Activated naive CD4-positive, alpha-beta T cell treated with anti-CD3 and anti-CD28 coated beads, Interleukin-2, amount 50 U/mL, for 24 hours (primary cell): ENCODE results near the gene TBC1D1.
A peak's percentile ranks its signal among the peaks of the same experiment; 100 is the strongest.

ENCODE experiments used
- H3K27ac Mint-ChIP-seq: one replicate; pipeline ENCODE4 v1.8.0; 2021; ENCODE audit warnings: mild to moderate bottlenecking, mixed read lengths
- H3K27me3 Mint-ChIP-seq: one replicate; pipeline ENCODE4 v1.8.0; 2021; ENCODE audit warnings: mixed read lengths
- H3K36me3 Mint-ChIP-seq: one replicate; pipeline ENCODE4 v1.8.0; 2021; ENCODE audit warnings: mixed read lengths
- H3K4me1 Mint-ChIP-seq: one replicate; pipeline ENCODE4 v1.8.0; 2021; ENCODE audit warnings: mixed read lengths
- H3K4me3 Mint-ChIP-seq: one replicate; pipeline ENCODE4 v1.8.0; 2021; ENCODE audit warnings: mild to moderate bottlenecking, mixed read lengths
- H3K9me3 Mint-ChIP-seq: one replicate; pipeline ENCODE4 v1.8.0; 2021; ENCODE audit warnings: mixed read lengths

TBC1D1 gene

DNA sequence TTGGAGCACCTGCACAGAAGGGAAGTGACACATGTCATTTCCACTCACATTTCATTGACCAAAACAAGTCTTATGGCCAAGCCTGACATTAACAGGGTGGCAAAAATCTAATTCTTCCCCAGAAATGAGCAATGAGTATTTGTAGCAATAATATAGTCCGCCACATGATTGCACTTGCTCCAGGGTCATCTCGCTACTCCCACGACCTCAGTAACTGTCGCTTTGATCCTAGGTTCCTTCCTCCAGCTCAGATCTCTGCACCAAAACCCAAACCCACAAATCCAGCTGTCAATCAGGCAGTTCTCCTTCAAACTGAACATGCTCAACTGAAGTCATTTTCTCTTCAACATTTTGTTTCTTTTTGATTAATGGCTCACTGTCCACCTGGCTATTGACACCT, 44.1 kb downstream of the TBC1D1 start:
- Mint-ChIP-seq H3K36me3 (peaks cover 16% of the 10 kb centered on the region), H3K9me3 (no peaks in the 10 kb centered on the region), H3K4me3 (no peak overlapping the region), H3K4me1 (peaks cover 4% of the 10 kb centered on the region), H3K27ac (no peak overlapping the region), H3K27me3 (no peaks in the 10 kb centered on the region)

DNA sequence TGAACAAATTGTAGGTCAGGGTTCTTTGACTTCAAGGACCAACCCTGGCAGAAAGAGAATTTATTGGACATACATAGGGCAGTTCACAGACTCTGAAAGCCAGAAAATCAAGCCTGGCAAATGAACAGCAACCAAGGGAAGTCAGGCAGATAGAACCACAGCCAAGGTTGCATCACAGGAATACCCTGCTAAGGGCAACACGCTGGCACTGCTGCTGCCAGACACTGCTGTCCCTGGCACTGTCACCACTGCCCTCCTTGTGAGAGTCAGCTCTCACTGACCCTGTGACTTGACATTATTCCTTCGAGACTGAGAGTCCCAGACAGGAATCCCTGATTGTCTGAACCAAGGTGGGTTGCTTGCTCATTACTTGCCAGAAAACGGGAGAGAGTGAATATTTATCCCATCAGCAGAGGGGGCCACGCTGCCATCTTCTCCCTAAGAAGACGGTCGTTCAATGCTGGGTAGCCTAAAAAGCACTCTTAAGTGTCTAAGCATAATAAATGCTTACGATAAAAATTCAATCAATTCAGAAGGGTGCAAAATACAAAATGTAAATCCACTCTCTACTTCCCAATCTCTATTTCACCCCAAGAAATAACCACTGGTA, 46.1 kb downstream of the TBC1D1 start:
- Mint-ChIP-seq H3K36me3 (peaks cover 15% of the 10 kb centered on the region), H3K27me3 (no peaks in the 10 kb centered on the region), H3K4me3 (no peak overlapping the region), H3K4me1 (peaks cover 22% of the 10 kb centered on the region), H3K9me3 (no peaks in the 10 kb centered on the region), H3K27ac (no peak overlapping the region)

DNA sequence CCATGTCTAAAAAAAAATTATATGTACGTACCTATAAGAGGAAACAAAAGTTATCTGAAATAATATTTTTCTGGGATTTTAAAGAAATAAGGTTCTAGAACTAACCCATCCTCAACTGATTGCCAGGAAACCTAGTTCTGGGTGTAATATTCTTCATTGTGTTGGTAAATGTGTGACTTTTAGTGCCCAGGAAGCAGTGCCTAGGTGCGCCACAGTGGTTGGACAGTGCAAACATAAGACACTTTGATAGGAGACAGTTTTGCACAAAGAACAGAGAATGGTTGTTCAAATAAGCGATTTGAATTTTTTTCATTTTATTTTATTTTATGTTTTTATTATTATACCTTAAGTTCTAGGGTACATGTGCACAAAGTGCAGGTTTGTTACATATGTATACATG, 47.3 kb downstream of the TBC1D1 start:
- Mint-ChIP-seq H3K4me1 (peaks cover 26% of the 10 kb centered on the region), H3K36me3 (peaks cover 15% of the 10 kb centered on the region), H3K9me3 (no peaks in the 10 kb centered on the region), H3K4me3 (no peak overlapping the region), H3K27ac (no peak overlapping the region), H3K27me3 (no peaks in the 10 kb centered on the region)

DNA sequence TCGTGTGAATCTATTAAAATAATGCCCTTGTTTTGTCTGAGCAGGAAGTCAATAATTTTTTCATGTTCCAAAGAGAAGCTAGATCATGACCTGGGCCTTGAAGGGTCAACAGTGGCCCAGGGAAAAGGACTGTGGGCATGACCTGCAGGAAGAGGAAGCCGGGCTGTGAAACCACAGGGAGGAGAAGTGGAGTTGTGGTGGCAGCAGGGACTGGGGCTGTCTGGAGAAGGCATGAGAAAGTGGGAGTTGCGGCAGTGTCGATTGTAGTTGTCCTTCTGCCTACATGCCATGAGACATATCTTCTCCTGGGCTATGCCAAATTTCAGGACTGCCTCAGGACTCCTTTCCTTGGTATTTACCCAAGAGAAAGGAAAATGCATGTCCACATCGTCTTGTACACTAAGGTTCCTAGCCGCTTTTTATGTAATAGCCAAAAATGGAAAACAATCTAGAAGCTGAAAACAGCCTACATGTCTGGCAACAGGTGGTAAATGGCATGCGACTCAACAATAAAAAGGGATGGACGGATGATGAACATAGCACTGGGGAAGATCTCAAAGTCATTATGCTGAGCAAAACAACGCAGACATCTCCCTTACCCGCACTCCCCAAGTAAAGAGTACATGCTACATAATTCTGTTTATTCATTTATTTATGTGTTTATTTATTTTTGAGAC, 55.8 kb downstream of the TBC1D1 start:
- Mint-ChIP-seq H3K36me3 (peaks cover 14% of the 10 kb centered on the region), H3K27me3 (no peaks in the 10 kb centered on the region), H3K9me3 (no peaks in the 10 kb centered on the region), H3K4me1 (peaks cover 50% of the 10 kb centered on the region), H3K27ac (peak overlapping the region; percentile 20), H3K4me3 (no peak overlapping the region)

DNA sequence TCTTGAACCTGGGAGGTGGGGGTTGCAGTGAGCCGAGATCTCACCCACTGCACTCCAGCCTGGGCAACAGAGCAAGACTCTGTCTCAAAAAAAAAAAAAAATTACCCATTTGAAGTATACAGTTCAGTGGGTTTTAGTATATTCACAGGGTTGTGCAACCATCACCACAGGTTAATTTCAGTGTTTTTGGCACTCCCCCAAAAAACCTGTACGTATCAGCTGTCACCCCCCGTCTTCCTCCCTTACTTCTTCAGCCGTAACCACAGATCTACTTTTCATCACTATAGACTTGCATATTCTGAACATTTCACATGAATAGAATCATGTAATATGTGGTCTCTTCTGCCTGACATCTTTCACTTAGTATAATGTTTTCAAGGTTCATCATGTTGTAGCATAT, 57.7 kb downstream of the TBC1D1 start:
- Mint-ChIP-seq H3K4me3 (no peak overlapping the region), H3K4me1 (peaks cover 42% of the 10 kb centered on the region), H3K27me3 (no peaks in the 10 kb centered on the region), H3K36me3 (peaks cover 14% of the 10 kb centered on the region), H3K27ac (no peak overlapping the region), H3K9me3 (no peaks in the 10 kb centered on the region)

DNA sequence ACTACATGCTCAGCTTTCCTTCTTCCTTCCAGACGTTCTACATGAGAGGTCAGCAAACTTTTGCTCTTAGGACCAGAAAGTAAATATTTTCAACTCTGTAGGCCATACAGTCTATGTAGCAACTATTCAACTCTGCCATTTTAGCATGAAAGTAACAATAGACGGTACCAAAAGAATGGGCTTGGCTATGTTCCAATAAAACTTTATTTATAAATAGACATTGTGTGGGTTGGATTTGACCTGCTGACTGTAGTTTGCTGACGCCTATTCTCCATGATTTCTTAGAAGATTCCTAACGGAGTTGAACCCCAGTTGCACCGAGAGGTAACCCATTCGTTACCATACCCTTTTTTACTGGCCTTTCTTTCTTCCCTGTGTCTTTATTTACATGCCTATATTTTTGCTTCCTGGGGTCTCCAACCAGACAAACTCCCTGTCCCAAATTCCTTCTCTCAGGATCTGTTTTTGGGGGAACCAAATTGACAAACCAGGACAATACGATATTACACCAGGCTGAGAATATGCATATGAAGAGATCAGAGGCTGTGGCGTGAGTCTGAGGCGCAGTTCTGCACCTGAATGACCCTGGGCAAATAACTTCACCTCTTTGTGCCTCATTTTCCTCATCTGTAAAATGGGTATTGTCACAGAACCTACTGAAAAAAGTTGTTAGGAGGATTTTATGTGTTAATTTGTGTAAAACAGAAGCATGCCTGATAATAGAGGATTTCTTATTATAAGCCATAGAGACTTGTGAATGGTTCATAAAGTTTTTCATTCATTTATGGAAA, 58.9 kb downstream of the TBC1D1 start:
- Mint-ChIP-seq H3K4me1 (peaks cover 50% of the 10 kb centered on the region), H3K36me3 (peaks cover 14% of the 10 kb centered on the region), H3K27ac (no peak overlapping the region), H3K9me3 (no peaks in the 10 kb centered on the region), H3K27me3 (no peaks in the 10 kb centered on the region), H3K4me3 (no peak overlapping the region)

DNA sequence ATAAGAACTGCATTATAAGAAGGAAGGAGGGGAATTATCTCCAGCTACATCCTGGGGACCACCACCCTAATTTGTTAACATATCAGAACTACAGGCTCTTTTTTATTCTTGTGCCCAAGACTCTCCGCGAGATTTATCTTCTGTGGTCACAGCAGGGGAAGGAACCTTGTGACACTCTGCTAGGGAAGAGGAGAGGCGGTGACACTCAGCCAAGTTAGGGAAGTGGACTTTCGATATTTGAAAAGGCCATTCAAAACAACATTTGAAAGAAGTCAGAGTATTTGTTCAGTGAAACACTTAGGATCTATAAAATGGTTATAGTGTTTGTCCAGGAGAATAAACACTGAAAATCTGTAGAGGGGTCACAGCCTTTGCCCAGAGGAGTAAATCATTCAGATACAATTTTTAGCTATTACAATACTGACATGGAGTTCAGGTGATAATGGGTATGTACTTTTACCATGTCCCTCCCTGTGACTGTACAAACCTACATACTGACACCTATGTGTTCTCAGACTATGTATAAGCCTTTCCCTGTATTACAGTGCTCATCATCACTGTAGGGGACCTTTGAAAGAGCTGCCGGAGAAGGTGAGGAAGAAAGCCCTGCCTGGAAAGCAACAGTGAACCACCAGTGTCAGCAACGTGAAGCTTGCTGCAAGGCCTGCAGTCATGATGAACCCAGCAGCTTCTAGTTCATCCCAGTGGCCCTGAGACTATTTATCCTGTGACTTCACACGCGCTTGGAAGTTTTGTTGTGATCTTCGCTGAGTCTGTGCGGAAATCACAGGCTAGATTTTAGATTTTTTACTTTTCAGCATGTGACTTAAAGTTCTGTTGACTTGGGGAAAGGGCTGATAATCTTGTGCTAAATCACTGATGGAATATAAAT, 60.8 kb downstream of the TBC1D1 start:
- no peak overlapping the region for H3K4me3 Mint-ChIP-seq
- H3K27ac Mint-ChIP-seq = no peak overlapping the region
- peaks cover 10% of the 10 kb centered on the region for H3K36me3 Mint-ChIP-seq

DNA sequence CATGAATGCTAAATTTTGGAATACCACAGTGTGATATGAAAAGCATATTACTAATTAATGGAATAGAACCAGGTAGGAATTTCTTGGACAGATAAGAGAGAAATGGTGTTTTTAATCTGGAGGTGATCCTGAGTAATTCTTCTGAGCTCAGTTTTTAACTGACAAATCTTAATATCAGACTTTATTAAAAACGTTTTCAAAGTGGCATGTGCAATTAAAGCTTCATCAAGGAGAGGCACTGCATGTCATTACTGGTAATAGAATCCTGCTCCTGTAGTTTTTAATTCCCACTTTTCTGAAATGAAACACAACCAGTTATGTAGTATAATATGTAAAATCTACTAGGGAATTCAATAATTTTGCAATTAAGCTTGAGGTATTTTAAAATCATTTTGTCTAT, 62.3 kb downstream of the TBC1D1 start:
- Mint-ChIP-seq H3K9me3 (no peaks in the 10 kb centered on the region), H3K4me3 (no peak overlapping the region), H3K27ac (no peak overlapping the region), H3K36me3 (peaks cover 9% of the 10 kb centered on the region), H3K4me1 (peaks cover 33% of the 10 kb centered on the region), H3K27me3 (no peaks in the 10 kb centered on the region)

More for the DNA sequence above, 60.8 kb downstream of the TBC1D1 start:
- Mint-ChIP-seq H3K4me1 (peaks cover 42% of the 10 kb centered on the region), H3K27me3 (no peaks in the 10 kb centered on the region), H3K9me3 (no peaks in the 10 kb centered on the region)

DNA sequence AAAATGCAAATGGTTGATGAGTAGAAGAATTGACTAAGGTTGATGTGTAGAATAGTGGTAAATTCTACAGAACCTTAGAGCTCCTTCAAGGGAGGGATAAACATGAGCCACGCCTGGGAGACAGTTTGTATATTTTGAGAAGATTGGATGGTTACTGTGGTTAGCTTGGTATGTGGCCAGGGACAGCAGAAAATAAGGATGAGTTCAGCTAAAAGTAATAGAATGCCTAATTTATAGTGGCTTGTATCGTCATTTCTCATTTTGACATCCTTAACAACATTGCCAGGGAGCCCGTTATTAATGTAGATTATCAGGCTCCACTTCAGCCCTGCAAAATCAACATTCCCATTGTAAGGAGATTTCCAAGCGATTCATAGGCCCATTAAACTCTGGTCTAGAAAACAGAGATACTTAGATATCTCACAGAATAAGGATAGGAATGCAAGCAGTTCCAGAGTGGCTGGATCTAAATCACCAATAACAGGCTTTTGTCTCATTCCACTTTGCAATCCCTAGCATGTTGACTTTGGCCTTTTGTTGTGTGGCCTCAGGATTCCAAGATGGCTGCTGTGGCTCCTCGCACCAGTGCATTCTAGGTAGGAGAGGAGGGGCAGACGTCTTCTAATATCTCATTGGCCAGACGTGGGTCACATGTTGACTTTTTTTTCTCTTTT, 62.9 kb downstream of the TBC1D1 start:
- peaks cover 8% of the 10 kb centered on the region for H3K36me3 Mint-ChIP-seq
- H3K4me1 Mint-ChIP-seq = peaks cover 29% of the 10 kb centered on the region
- H3K9me3 Mint-ChIP-seq = no peaks in the 10 kb centered on the region
- H3K4me3 Mint-ChIP-seq = no peak overlapping the region
- H3K27me3 Mint-ChIP-seq = no peaks in the 10 kb centered on the region
- H3K27ac Mint-ChIP-seq = peak overlapping the region; percentile 77

DNA sequence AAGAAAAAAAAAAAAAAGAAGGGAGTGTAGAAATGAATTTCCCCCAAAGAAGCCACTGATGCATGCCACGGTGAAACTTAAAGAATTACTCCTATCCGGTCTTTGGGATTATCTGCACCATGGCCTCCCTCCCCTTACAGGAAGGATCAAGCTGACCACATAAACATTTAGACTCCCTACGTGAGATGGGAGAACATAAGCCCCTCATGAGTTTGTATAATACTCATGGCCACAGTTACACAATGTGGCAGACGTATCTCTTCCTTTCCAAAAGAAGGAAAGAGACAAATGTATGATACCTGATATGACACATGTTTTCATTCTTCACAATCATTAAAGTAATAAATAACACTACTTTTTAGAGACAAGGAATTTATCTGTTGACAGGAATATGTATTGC, 66.1 kb downstream of the TBC1D1 start:
- Mint-ChIP-seq H3K27ac (no peak overlapping the region), H3K9me3 (no peaks in the 10 kb centered on the region), H3K4me1 (peaks cover 19% of the 10 kb centered on the region), H3K27me3 (no peaks in the 10 kb centered on the region), H3K36me3 (peaks cover 7% of the 10 kb centered on the region), H3K4me3 (no peak overlapping the region)

DNA sequence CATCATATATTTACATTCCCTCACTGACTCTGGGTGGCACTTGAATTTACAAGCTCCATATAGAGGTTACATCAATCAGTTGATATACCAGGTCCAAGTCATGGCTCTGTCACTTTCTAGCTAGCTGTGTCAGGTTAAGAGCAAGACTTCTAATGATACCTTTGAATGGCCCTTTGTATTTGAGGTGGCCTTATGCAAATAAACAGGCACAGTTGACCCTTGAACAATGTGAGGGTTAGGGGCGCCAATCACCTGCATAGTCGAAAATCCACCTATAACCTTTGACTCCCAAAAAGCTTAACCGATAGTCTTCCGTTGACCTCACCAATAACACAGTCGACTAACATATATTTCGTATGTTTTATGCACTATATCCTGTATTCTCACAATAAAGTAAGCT, 68.0 kb downstream of the TBC1D1 start:
- H3K27me3 Mint-ChIP-seq = no peaks in the 10 kb centered on the region
- H3K36me3 Mint-ChIP-seq = peaks cover 5% of the 10 kb centered on the region
- H3K9me3 Mint-ChIP-seq = no peaks in the 10 kb centered on the region
- no peak overlapping the region for H3K4me3 Mint-ChIP-seq
- no peak overlapping the region for H3K27ac Mint-ChIP-seq
- H3K4me1 Mint-ChIP-seq = peaks cover 14% of the 10 kb centered on the region

DNA sequence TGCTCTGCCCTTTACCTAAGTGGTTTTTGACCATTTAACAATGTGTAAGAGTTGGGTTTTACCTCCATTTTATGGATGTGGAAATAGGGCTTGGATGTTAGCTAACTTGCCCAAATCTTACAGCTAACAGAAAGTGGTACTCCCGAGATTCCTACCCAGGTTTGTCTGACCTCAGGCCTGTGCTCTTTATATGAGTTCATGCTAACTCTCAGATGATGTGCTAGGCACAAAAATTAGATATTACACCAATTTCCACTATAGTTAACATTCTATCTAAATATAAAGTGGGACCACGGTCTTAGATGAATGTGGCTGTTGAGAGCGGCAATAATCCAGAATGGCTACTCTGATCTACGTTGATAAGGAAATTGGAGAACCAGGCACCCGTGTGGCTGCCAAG, 69.2 kb downstream of the TBC1D1 start, which contains the start of gene PTTG2:
TSS of gene PTTG2 (plus strand) at position 301 of the 400 bp plus-strand sequence. CDS start at position 338, 37 bp downstream.
- Mint-ChIP-seq H3K27me3 (no peaks in the 10 kb centered on the region), H3K4me1 (peaks cover 6% of the 10 kb centered on the region)

DNA sequence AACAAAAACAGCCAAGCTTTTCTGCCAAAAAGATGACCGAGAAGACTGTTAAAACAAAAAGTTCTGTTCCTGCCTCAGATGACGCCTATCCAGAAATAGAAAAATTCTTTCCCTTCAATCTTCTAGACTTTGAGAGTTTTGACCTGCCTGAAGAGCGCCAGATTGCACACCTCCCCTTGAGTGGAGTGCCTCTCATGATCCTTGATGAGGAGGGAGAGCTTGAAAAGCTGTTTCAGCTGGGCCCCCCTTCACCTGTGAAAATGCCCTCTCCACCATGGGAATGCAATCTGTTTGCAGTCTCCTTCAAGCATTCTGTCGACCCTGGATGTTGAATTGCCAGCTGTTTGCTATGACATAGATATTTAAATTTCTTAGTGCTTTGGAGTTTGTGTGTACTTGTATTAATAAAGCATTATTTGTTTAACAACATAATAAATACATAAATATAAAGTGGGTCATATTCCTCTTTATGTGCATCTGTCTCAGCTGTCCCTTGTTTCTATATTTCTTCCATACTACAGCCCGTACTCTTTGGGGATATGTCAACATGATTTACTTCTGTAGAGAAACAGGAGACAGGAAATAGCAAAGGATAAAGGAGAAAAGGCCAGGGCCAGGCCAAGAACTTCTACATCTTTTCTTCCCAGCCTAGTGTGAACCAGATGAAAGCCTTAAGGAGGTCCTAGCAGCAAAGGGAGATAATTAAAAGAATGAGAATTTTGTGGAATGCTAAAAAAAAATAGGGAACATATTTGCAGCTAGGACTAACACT, 70.0 kb downstream of the TBC1D1 start:
- Mint-ChIP-seq H3K27ac (no peak overlapping the region), H3K27me3 (no peaks in the 10 kb centered on the region)

More for the DNA sequence above, 69.2 kb downstream of the TBC1D1 start, which contains the start of gene PTTG2:
- Mint-ChIP-seq H3K9me3 (no peaks in the 10 kb centered on the region), H3K4me3 (no peak within 1 kb of the TSS), H3K36me3 (peaks cover 5% of the 10 kb centered on the region), H3K27ac (no peak within 1 kb of the TSS)

DNA sequence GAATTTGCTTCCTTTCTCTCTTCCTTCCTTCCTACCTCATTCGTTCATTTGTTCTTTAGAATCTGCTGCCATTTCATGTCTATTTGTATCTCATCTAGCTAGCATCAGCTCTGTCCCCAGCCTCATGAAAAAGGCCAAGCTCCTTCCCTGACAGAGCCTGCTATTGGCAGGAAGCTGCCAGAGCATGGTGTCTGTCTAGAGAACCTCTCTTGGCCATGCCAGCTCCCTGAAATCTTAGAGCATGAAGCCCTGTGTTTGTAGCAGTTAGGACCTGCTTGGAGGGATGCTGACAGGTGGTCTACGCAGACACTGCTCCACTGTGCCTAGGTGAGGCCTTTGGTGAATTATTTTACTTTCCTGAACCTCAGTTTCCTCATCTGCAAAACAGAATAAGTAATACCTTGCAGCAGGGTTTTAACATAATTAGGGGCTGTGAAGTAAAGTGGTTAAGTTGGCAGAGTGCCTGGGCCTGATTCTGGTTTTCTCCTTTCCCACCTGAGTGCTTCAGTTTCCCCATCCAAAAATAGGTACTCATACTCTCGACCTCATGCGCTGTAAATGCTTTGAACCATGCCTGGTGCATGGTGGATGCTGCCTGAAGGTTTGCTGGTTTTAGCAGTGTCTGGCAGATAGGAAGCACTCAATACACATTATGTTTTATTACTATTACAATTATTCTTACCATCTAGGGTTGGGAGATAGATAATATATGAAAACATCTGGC, 74.0 kb downstream of the TBC1D1 start:
- peaks cover 1% of the 10 kb centered on the region for H3K36me3 Mint-ChIP-seq
- no peaks in the 10 kb centered on the region for H3K9me3 Mint-ChIP-seq
- no peak overlapping the region for H3K27ac Mint-ChIP-seq
- H3K27me3 Mint-ChIP-seq = no peaks in the 10 kb centered on the region
- H3K4me1 Mint-ChIP-seq = peaks cover 19% of the 10 kb centered on the region
- no peak overlapping the region for H3K4me3 Mint-ChIP-seq

More for the DNA sequence above, 70.0 kb downstream of the TBC1D1 start:
- Mint-ChIP-seq H3K36me3 (peaks cover 5% of the 10 kb centered on the region), H3K9me3 (no peaks in the 10 kb centered on the region), H3K4me3 (no peak overlapping the region), H3K4me1 (peaks cover 8% of the 10 kb centered on the region)
